ENCODE data around the gene SPATS2L.

SPATS2L gene

DNA sequence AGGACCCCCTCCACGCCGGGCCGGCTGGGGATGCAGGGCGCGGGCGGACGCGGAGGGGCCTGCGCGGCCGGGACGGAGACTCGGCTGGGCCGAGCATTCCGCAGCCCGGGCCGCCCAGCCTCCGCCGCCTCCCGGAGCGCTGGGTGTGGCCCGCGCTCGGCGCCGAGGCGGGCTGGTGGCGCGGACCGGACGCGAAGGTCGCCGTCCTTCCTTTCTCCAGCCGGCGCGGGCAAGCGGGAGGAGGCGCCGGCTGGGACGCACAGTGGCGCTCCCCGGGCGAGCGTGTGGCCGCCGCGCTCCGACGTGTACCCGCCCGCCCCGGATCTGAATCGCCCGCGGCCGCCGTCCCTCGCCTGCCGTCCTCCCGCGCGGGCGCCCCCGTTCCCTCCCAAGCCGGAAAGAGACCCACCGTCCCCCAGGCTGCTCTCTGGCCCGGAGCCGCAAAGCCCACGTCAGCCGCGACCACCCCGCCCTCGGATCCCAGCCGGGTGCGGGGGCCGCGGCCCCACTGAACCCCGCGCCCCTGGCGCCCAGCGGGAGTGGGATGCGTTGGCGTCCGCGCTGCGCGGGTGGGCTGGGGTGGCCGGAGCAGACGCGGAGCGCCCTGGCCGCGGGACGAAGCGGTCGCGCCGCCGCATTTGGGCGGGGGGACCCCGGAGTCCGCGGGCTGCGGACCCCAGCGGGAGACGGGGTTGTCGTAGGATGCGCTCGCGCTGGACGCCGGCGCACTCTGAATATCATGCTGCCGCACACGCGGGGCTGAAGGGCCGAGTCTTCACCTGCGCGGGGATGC is 634 bp downstream of the SPATS2L start:
- H3K4me3 ChIP-seq (ENCODE audit: low read length), result no peak overlapping the region
- no peaks in the 10 kb centered on the region for H3K79me2 ChIP-seq (ENCODE audit: control insufficient read depth, low read length)
- no peaks in the 10 kb centered on the region for H3K9me2 ChIP-seq (replicated peaks; ENCODE audit: control insufficient read depth, low read length)
- H3K36me3 ChIP-seq (ENCODE audit: control insufficient read depth, low read length), result no peaks in the 10 kb centered on the region
- H3K27ac ChIP-seq (ENCODE audit: low read depth, low read length), result no peak overlapping the region
- TF ChIP-seq EZH2phosphoT487 (IDR thresholded peaks at IDR 0.05; ENCODE audit: borderline replicate concordance, low read length), result no peak
- TF ChIP-seq, protein P1, sequence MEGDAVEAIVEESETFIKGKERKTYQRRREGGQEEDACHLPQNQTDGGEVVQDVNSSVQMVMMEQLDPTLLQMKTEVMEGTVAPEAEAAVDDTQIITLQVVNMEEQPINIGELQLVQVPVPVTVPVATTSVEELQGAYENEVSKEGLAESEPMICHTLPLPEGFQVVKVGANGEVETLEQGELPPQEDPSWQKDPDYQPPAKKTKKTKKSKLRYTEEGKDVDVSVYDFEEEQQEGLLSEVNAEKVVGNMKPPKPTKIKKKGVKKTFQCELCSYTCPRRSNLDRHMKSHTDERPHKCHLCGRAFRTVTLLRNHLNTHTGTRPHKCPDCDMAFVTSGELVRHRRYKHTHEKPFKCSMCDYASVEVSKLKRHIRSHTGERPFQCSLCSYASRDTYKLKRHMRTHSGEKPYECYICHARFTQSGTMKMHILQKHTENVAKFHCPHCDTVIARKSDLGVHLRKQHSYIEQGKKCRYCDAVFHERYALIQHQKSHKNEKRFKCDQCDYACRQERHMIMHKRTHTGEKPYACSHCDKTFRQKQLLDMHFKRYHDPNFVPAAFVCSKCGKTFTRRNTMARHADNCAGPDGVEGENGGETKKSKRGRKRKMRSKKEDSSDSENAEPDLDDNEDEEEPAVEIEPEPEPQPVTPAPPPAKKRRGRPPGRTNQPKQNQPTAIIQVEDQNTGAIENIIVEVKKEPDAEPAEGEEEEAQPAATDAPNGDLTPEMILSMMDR (IDR thresholded peaks at IDR 0.05; ENCODE audit: low read depth, low read length, poor library complexity, severe bottlenecking), result no peak
- H3K9me3 ChIP-seq (ENCODE audit: control insufficient read depth, insufficient read depth, low read length), result no peaks in the 10 kb centered on the region
- peaks cover 7% of the 10 kb centered on the region for H3K27me3 ChIP-seq (ENCODE audit: control insufficient read depth, low read length)
- no peaks in the 10 kb centered on the region for H4K20me1 ChIP-seq (ENCODE audit: control insufficient read depth, insufficient read depth, low read depth, low read length)
- no peaks in the 10 kb centered on the region for H3K4me1 ChIP-seq (ENCODE audit: control insufficient read depth, low read length)
- no peak overlapping the region for H3K4me2 ChIP-seq (ENCODE audit: low read length)
- no peaks in the 10 kb centered on the region for H3F3A ChIP-seq (ENCODE audit: control insufficient read depth, insufficient read depth)

DNA sequence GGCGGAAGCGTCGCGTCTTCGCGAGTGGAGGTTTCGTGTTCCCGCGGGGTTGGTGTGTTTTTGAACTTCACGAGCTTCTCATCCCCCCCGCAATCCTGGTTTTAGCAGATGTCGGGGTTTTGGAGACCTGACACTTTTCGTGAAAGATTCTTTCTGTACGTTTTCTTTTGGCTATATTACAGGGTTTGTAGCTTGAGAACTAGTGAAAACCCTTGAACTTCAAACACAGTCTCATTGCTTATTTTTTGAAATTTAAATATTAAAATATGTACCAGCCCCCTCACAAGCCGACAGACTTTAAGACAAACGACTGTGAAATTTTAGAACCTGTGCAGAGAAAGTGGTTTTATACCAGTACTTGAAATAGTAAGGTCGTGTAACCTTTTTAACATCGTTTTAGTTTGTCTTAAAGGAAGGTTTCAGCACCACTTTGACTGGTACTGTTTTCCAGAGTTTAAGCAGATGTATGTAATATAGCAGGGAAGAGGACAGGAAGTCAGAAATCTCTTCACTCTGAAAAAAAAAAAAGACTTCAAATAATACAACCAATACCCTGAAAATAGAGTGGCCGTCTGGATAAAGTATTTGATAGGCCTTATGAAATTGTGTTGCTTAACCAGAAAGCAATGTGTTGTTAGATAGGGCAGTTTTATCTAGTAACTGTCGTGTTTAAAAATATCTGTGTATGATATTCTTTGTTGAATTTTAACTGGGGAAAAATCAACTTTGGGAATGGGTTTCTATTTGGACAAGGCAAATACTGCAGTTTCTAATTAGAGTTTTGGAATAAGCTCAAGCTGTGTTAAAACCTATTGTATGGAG is 1.4 kb downstream of the SPATS2L start:
- H3K4me2 ChIP-seq (ENCODE audit: low read length), result no peak overlapping the region
- no peak overlapping the region for H3K27ac ChIP-seq (ENCODE audit: low read depth, low read length)
- H3K79me2 ChIP-seq (ENCODE audit: control insufficient read depth, low read length), result no peaks in the 10 kb centered on the region
- no peaks in the 10 kb centered on the region for H4K20me1 ChIP-seq (ENCODE audit: control insufficient read depth, insufficient read depth, low read depth, low read length)
- H3K9me2 ChIP-seq (replicated peaks; ENCODE audit: control insufficient read depth, low read length), result no peaks in the 10 kb centered on the region
- no peaks in the 10 kb centered on the region for H3K4me1 ChIP-seq (ENCODE audit: control insufficient read depth, low read length)
- H3K27me3 ChIP-seq (ENCODE audit: control insufficient read depth, low read length), result peaks cover 7% of the 10 kb centered on the region
- H3F3A ChIP-seq (ENCODE audit: control insufficient read depth, insufficient read depth), result no peaks in the 10 kb centered on the region
- TF ChIP-seq, protein P1 (IDR thresholded peaks at IDR 0.05; ENCODE audit: low read depth, low read length, poor library complexity, severe bottlenecking), result no peak
- H3K36me3 ChIP-seq (ENCODE audit: control insufficient read depth, low read length), result no peaks in the 10 kb centered on the region
- no peak overlapping the region for H3K4me3 ChIP-seq (ENCODE audit: low read length)
- H3K9me3 ChIP-seq (ENCODE audit: control insufficient read depth, insufficient read depth, low read length), result no peaks in the 10 kb centered on the region

DNA sequence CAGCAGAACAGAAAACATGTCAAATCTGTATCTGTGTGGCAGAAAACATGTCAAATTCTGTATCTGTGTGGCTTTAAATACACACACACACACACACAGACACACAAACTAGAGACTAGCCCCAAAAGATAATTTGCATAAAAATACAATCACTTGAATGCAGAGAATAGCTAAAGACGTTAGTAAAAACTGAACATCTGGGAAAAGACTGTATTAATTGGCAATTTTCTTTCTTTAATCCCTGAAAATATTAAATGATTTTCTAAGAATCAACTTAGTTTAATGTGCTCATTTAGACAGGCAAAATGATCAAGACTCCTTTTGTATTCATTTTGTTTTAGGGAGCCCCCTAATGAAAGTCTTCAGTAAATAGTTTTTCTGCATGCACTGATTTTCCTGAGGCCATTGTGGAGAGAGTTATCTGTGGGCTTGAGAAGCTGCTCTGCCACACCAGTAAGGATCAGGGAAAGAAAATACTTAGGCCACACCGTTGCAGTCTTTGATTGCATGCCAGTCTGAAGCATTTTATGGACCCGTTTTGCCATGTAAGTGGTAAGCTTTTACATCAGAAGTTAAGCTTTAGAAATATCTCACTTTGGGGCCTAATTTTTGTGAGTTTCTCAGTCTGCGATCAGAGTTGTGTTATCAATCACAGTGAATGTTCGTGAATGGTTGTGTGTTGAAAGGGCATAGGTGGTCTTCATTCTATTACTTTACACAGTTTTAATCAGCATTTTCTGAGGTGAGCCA is 2.2 kb downstream of the SPATS2L start:
- Histone ChIP-seq H3K4me3 (ENCODE audit: low read length) (no peak overlapping the region), H3F3A (ENCODE audit: control insufficient read depth, insufficient read depth) (no peaks in the 10 kb centered on the region), H3K4me1 (ENCODE audit: control insufficient read depth, low read length) (no peaks in the 10 kb centered on the region), H3K9me2 (replicated peaks; ENCODE audit: control insufficient read depth, low read length) (no peaks in the 10 kb centered on the region), H3K27ac (ENCODE audit: low read depth, low read length) (no peak overlapping the region), H4K20me1 (ENCODE audit: control insufficient read depth, insufficient read depth, low read depth, low read length) (no peaks in the 10 kb centered on the region), H3K9me3 (ENCODE audit: control insufficient read depth, insufficient read depth, low read length) (no peaks in the 10 kb centered on the region), H3K27me3 (ENCODE audit: control insufficient read depth, low read length) (peaks cover 7% of the 10 kb centered on the region), H3K79me2 (ENCODE audit: control insufficient read depth, low read length) (no peaks in the 10 kb centered on the region), H3K36me3 (ENCODE audit: control insufficient read depth, low read length) (no peaks in the 10 kb centered on the region), H3K4me2 (ENCODE audit: low read length) (no peak overlapping the region)
- TF ChIP-seq, protein P1 (IDR thresholded peaks at IDR 0.05; ENCODE audit: low read depth, low read length, poor library complexity, severe bottlenecking), result no peak
- no peak for TF ChIP-seq EZH2phosphoT487 (IDR thresholded peaks at IDR 0.05; ENCODE audit: borderline replicate concordance, low read length)
